Measurements from ENCODE around the gene EIF2B1. TPM values are rescaled to one million over a fixed set of nuclear protein-coding genes. Genes with fewer than 3 reads are reported as not detected.
"Not testable (repeated sequence)": the region's sequence is repeated elsewhere in the genome, so short reads cannot be mapped to it uniquely, and the experiment has no call there.

Gene EIF2B1
- total RNA-seq, 2 donors from 2014 or later: 42.0 to 45.8 TPM

- DNase-seq: no peak
- Mint-ChIP-seq H3K27ac (no peak overlapping the region), H3K4me3 (no peak overlapping the region), H3K27me3 (ENCODE audit: insufficient read depth) (no peaks in the 10 kb centered on the region), H3K9me3 (no peaks in the 10 kb centered on the region), H3K4me1 (no peaks in the 10 kb centered on the region), H3K36me3 (ENCODE audit: low read depth) (peaks cover 70% of the 10 kb centered on the region)
- no peak for TF ChIP-seq CTCF (conservative IDR thresholded peaks at IDR 0.05)
- no peaks in the 10 kb centered on the region for H3K4me1 ChIP-seq (ENCODE audit: control insufficient read depth, insufficient read depth, low read length)
- H3K36me3 ChIP-seq (ENCODE audit: control insufficient read depth, insufficient read depth, low read length): peaks cover 83% of the 10 kb centered on the region
- H3K9ac ChIP-seq (ENCODE audit: extremely low read depth, low read length, poor library complexity, severe bottlenecking): no peak overlapping the region
- H3K27ac ChIP-seq (ENCODE audit: low read depth, low read length): no peak overlapping the region
- no peaks in the 10 kb centered on the region for H3K9me3 ChIP-seq (ENCODE audit: control insufficient read depth, low read length)
- H3K27me3 ChIP-seq (ENCODE audit: control insufficient read depth, insufficient read depth, low read length, poor library complexity, severe bottlenecking): no peaks in the 10 kb centered on the region
- 94 to 98% methylated on average over 5 to 8 of the region's 8 CpGs for WGBS, 2 experiments (ENCODE audit: insufficient coverage in 1 of 2, insufficient read length in 1 of 2)
- H3K4me3 ChIP-seq (ENCODE audit: low read length): no peak overlapping the region
Measured at GRCh38 chr12:123608182-123608581, 25.3 kb downstream of the EIF2B1 start.

DNA sequence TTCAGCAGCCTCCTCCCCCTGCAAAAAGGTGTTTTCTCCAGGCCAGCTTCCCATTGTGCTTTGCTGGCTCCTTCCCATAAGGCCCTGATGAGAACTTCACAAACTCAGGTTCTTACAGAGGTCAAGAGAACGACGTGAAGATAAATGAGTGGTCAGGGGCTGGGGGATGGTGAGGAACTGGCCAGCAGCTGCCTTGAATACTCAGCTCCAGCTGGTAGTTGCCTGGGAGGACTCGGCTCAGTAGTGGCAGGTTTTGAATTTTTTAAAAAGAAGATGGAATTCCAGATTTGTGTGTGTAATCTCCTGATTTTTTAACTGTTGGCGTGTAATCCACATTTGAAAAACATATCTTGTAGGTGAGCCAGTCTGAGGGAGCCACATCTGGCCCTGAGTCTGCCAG, 25.7 kb downstream of the EIF2B1 start:
- no peaks in the 10 kb centered on the region for H3K4me1 ChIP-seq (ENCODE audit: control insufficient read depth, insufficient read depth, low read length)
- Mint-ChIP-seq H3K9me3 (no peaks in the 10 kb centered on the region), H3K36me3 (ENCODE audit: low read depth) (peaks cover 69% of the 10 kb centered on the region), H3K27me3 (ENCODE audit: insufficient read depth) (no peaks in the 10 kb centered on the region), H3K27ac (peak overlapping the region; percentile 48), H3K4me1 (peaks cover 4% of the 10 kb centered on the region), H3K4me3 (no peak overlapping the region)
- no peak overlapping the region for H3K9ac ChIP-seq (ENCODE audit: extremely low read depth, low read length, poor library complexity, severe bottlenecking)
- H3K27ac ChIP-seq (ENCODE audit: low read depth, low read length): no peak overlapping the region
- no peak for TF ChIP-seq CTCF (conservative IDR thresholded peaks at IDR 0.05)
- DNase-seq: no peak
- H3K4me3 ChIP-seq (ENCODE audit: low read length): no peak overlapping the region
- WGBS, 2 experiments (ENCODE audit: insufficient coverage in 1 of 2, insufficient read length in 1 of 2): 94 to 98% methylated on average over 2 to 4 of the region's 4 CpGs
- H3K36me3 ChIP-seq (ENCODE audit: control insufficient read depth, insufficient read depth, low read length): peaks cover 78% of the 10 kb centered on the region
- no peaks in the 10 kb centered on the region for H3K9me3 ChIP-seq (ENCODE audit: control insufficient read depth, low read length)
- no peaks in the 10 kb centered on the region for H3K27me3 ChIP-seq (ENCODE audit: control insufficient read depth, insufficient read depth, low read length, poor library complexity, severe bottlenecking)

DNA sequence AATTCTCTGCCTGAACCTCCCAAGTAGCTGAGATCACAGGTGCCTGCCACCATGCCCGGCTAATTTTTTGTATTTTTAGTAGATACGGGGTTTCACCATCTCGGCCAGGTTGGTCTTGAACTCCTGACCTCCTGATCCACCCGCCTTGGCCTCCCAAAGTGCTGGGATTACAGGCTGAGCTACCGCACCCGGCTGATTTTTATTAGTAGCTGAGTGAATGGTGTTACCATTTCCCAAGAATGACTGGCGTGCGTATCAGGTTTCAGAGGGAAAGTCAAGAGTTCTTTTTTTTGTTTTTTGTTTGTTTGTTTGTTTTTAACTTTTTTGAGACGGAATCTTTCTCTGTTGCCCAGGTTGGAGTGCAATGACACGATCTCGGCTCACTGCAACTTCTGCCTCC, 30.0 kb downstream of the EIF2B1 start:
- peaks cover 46% of the 10 kb centered on the region for H3K36me3 ChIP-seq (ENCODE audit: control insufficient read depth, insufficient read depth, low read length)
- H3K4me3 Mint-ChIP-seq: peak overlapping the region; percentile 74
- peak overlapping the region; percentile 93 for H3K4me3 ChIP-seq (ENCODE audit: low read length)
- H3K36me3 Mint-ChIP-seq (ENCODE audit: low read depth): peaks cover 32% of the 10 kb centered on the region
- not testable (repeated sequence) for H3K27ac ChIP-seq (ENCODE audit: low read depth, low read length); H3K9me3 Mint-ChIP-seq; DNase-seq; H3K27me3 ChIP-seq (ENCODE audit: control insufficient read depth, insufficient read depth, low read length, poor library complexity, severe bottlenecking); H3K27me3 Mint-ChIP-seq (ENCODE audit: insufficient read depth); H3K4me1 Mint-ChIP-seq; H3K9ac ChIP-seq (ENCODE audit: extremely low read depth, low read length, poor library complexity, severe bottlenecking); H3K4me1 ChIP-seq (ENCODE audit: control insufficient read depth, insufficient read depth, low read length); H3K27ac Mint-ChIP-seq; H3K9me3 ChIP-seq (ENCODE audit: control insufficient read depth, low read length)
- 97 to 98% methylated on average over 7 to 11 of the region's 11 CpGs for WGBS, 2 experiments (ENCODE audit: insufficient coverage in 1 of 2, insufficient read length in 1 of 2)

GRCh38 chr12:123602651-123603195, 30.8 kb downstream of the EIF2B1 start:
- WGBS, 2 experiments (ENCODE audit: insufficient coverage in 1 of 2, insufficient read length in 1 of 2): 26 to 28% methylated on average over 6 to 7 of the region's 7 CpGs
- Mint-ChIP-seq H3K27ac (peak overlapping the region; percentile 67), H3K4me1 (peaks cover 7% of the 10 kb centered on the region), H3K36me3 (ENCODE audit: low read depth) (peaks cover 24% of the 10 kb centered on the region), H3K9me3 (no peaks in the 10 kb centered on the region), H3K4me3 (peak overlapping the region; percentile 74), H3K27me3 (ENCODE audit: insufficient read depth) (no peaks in the 10 kb centered on the region)
- Histone ChIP-seq H3K9ac (ENCODE audit: extremely low read depth, low read length, poor library complexity, severe bottlenecking) (peak overlapping the region; percentile 88), H3K4me3 (ENCODE audit: low read length) (peak overlapping the region; percentile 93), H3K27me3 (ENCODE audit: control insufficient read depth, insufficient read depth, low read length, poor library complexity, severe bottlenecking) (no peaks in the 10 kb centered on the region), H3K27ac (ENCODE audit: low read depth, low read length) (no peak overlapping the region), H3K4me1 (ENCODE audit: control insufficient read depth, insufficient read depth, low read length) (no peaks in the 10 kb centered on the region), H3K9me3 (ENCODE audit: control insufficient read depth, low read length) (no peaks in the 10 kb centered on the region), H3K36me3 (ENCODE audit: control insufficient read depth, insufficient read depth, low read length) (peaks cover 46% of the 10 kb centered on the region)
- DNase-seq: no peak
- no peak for TF ChIP-seq CTCF (conservative IDR thresholded peaks at IDR 0.05)
